Suppressor macrophage (primary cell): ENCODE results near the gene ITPRIPL2.
A peak's percentile ranks its signal among the peaks of the same experiment; 100 is the strongest.

ENCODE experiments used
- DNase-seq, 4 experiments: peaks; one replicate each; pipeline ENCODE4 v3.0.0-alpha.2; 2020 to 2022

The ITPRIPL2 gene

GRCh38 chr16:19093631-19094541, 19.9 kb upstream of the ITPRIPL2 start:
- DNase-seq: no peak

DNA sequence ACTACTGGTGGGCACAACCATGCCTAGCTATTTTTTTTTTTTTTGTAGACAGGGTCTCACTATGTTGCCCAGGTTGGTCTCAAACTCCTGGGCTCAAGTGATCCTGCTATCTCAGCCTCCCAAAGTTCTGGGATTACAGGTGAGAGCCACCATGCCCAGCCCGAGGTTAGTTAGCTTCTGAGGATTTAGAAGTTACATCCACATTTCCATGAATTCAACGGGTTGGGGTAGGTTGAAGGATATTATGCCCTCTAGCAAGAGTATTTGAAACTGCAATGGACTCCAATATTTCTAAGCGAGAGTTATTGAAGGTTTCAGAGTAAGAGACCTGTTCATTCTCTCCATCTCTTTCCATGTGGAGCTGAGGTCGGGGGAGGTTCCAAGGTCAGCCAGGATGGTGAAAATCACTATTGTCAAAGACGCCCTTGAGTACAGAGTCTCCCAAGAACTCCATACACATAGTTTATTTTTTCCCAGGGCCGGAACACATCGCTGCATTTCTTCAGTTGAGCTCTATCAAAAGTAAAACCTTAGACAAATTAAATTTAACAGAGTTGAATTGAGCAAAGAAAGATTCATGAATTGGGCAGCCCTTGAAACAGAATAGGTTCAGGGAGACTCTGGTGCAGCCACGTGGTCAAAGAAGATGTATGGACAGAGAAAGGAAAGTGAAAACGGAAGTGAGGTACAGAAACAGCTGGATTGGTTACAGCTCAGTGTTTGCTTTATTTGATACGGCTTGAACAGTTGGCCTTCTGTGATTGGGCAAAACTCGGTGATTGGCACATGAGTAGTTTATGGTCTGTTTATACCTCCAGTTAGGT, 19.0 kb upstream of the ITPRIPL2 start:
- peak in 3 of 4 experiments; percentile 26 to 54 (median 28) for DNase-seq

DNA sequence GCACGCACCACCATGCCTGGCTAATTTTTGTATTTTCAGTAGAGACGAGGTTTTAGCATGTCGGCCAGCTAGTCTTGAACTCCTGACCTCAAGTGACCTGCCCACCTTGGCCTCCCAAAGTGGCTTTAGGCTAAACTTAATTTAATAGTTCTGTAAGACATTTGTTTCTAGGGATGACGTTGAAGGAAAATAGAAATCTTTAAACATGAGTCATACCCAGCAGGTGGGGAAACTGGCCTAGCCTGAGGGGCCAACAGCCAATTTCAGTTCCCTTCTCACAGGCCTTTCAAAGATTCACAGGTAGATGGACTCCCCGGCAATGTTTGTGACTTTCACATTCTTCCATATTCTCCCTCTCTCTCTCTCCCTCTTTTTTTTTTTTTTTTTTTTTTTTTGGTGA, 18.1 kb upstream of the ITPRIPL2 start:
- DNase-seq: no peak

- DNase-seq: no peak
Observed at GRCh38 chr16:19098173-19098572, 15.6 kb upstream of the ITPRIPL2 start.

- DNase-seq: no peak
Observed at GRCh38 chr16:19102187-19102872, 11.4 kb upstream of the ITPRIPL2 start.

GRCh38 chr16:19104607-19105006, 9.2 kb upstream of the ITPRIPL2 start:
- DNase-seq: no peak

GRCh38 chr16:19105131-19105530, 8.6 kb upstream of the ITPRIPL2 start:
- DNase-seq: no peak

GRCh38 chr16:19105891-19106624, 7.7 kb upstream of the ITPRIPL2 start:
- peak in 3 of 4 experiments; percentile 32 to 58 (median 57) for DNase-seq

DNA sequence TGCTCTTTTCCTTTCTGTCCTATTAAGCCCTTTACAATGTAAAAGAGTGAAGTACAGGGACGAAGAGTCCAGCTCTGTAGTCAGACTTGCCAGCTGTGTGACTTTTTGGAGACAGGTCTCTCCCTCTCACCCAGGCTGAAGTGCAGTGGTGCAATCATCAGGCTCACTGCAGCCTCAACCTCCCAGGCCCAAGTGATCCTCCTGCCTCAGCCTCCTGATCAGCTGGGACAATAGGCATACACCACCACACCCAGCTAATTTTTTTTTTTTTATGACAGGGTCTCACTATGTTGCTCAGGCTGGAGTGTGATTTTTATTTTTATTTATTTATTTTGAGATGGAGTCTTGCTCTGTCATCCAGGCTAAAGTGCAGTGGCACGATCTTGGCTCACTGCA, 7.1 kb upstream of the ITPRIPL2 start:
- no peak for DNase-seq

- DNase-seq: no peak
Observed at GRCh38 chr16:19108409-19109287, 5.1 kb upstream of the ITPRIPL2 start.

DNA sequence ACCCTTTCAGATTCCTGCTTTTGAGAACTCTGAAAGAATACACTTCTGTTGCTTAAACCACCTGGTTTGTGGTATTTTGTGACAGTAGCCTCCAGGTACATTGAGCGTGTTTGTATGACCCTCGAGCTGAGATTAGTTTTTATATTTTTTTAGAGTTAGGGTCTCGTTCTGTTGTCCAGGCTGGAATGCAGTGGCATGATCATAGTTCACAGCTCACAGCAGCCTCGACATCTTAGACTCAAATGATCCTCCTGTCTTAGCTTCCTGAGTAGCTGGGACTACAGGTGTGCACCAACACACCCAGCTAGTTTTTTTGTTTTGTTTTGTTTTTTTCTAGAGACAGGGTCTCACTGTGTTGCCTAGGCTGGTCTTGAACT, 4.5 kb upstream of the ITPRIPL2 start:
- DNase-seq: no peak

- DNase-seq: no peak
Observed at GRCh38 chr16:19110537-19111360, 3.0 kb upstream of the ITPRIPL2 start.

GRCh38 chr16:19112099-19112407, 1.7 kb upstream of the ITPRIPL2 start:
- DNase-seq: no peak

GRCh38 chr16:19114359-19115147, 789 bp downstream of the ITPRIPL2 start:
- DNase-seq: peak; percentile 28 to 69 (median 51)

GRCh38 chr16:19115148-19116021, 1.6 kb downstream of the ITPRIPL2 start:
- no peak for DNase-seq

- DNase-seq: peak; percentile 52 to 72 (median 64)
Observed at GRCh38 chr16:19116711-19117449, 3.1 kb downstream of the ITPRIPL2 start.

GRCh38 chr16:19118938-19119431, 5.2 kb downstream of the ITPRIPL2 start:
- peak; percentile 83 to 93 (median 90) for DNase-seq

DNA sequence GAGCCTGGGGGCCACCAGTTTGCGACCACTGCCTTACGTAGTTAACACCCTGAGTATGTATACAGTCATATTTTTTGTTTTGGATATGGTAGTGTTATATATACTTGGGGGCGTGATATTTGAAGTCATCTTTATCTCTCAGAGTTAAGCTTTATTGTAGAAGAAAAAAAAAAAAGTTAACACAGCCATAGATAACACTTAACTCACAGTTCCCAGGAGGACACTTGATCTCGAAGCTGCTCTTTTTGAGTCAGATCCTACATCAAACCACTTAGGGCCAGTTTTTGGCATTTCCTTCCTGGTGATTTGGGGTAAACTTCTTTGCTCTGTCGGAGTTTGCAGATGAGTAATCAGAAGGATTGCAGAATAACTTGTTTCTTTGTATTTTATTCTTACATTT, 5.8 kb downstream of the ITPRIPL2 start:
- DNase-seq: peak in 1 of 4 experiments; percentile 42
